MM.1S (cell line): Measurements from ENCODE around the gene SLCO1B1.
"Not testable (repeated sequence)": the region's sequence is repeated elsewhere in the genome, so short reads cannot be mapped to it uniquely, and the experiment has no call there.

Source experiments
- DNase-seq: peaks from one replicate; pipeline ENCODE4 v3.0.0-alpha.2; 2015
- H2AFZ ChIP-seq: fragments of 300-600 bp; sonication (generic); 2 replicates; pipeline ENCODE4 v1.6.0; 2016; ENCODE audit warnings: antibody characterized with exemption, low read length
- H3F3A ChIP-seq: fragments of 300-600 bp; sonication (generic); 2 replicates; pipeline ENCODE4 v1.6.1; 2016; ENCODE audit warnings: mild to moderate bottlenecking, antibody characterized with exemption, low read length, moderate library complexity, mixed read lengths; ENCODE audit not compliant: insufficient read depth
- H3K27ac ChIP-seq: fragments of 300-600 bp; sonication (generic); 2 replicates; pipeline ENCODE4 v1.5.1; 2016; ENCODE audit warnings: mild to moderate bottlenecking, low read length
- H3K27me3 ChIP-seq: fragments of 300-600 bp; sonication (generic); replicated peaks from 2 replicates; pipeline ENCODE4 v1.6.0; 2016; ENCODE audit warnings: low read length; ENCODE audit not compliant: insufficient read depth
- H3K36me3 ChIP-seq: fragments of 300-600 bp; sonication (generic); replicated peaks from 2 replicates; pipeline ENCODE4 v1.6.1; 2016; ENCODE audit warnings: mild to moderate bottlenecking, low read length, mixed read lengths; ENCODE audit not compliant: insufficient read depth
- H3K4me1 ChIP-seq: fragments of 300-600 bp; sonication (generic); 2 replicates; pipeline ENCODE4 v1.6.1; 2016; ENCODE audit warnings: low read length, mixed read lengths
- H3K4me2 ChIP-seq: fragments of 300-600 bp; sonication (generic); 2 replicates; pipeline ENCODE4 v1.6.0; 2016; ENCODE audit warnings: low read depth, low read length
- H3K4me3 ChIP-seq: fragments of 300-600 bp; sonication (generic); 2 replicates; pipeline ENCODE4 v1.5.1; 2016; ENCODE audit warnings: low read length, mixed read lengths
- H3K79me2 ChIP-seq: fragments of 300-600 bp; sonication (generic); 2 replicates; pipeline ENCODE4 v1.6.1; 2016; ENCODE audit warnings: mixed run types, low read length, mixed read lengths
- H3K9ac ChIP-seq: fragments of 300-600 bp; sonication (generic); 2 replicates; pipeline ENCODE4 v1.6.1; 2016; ENCODE audit warnings: low read length, mixed read lengths
- H3K9me2 ChIP-seq: fragments of 300-600 bp; sonication (generic); replicated peaks from 2 replicates; pipeline ENCODE4 v1.6.1; 2016; ENCODE audit warnings: mild to moderate bottlenecking, low read length, mixed read lengths; ENCODE audit not compliant: insufficient read depth
- H3K9me3 ChIP-seq: fragments of 300-600 bp; sonication (generic); replicated peaks from 2 replicates; pipeline ENCODE4 v1.6.1; 2016; ENCODE audit warnings: mild to moderate bottlenecking, low read length, mixed read lengths; ENCODE audit not compliant: insufficient read depth
- H4K20me1 ChIP-seq: fragments of 300-600 bp; sonication (generic); 2 replicates; pipeline ENCODE4 v1.6.1; 2016; ENCODE audit warnings: mild to moderate bottlenecking, low read length, moderate library complexity, mixed read lengths; ENCODE audit not compliant: insufficient read depth
- EZH2 ChIP-seq: fragments of 300-600 bp; sonication (generic); optimal IDR thresholded peaks from 2 replicates; pipeline ENCODE3; 2017; ENCODE audit warnings: low read depth, mild to moderate bottlenecking, antibody characterized with exemption, low read length, mixed read lengths
- EZH2phosphoT487 ChIP-seq: fragments of 300-600 bp; sonication (generic); IDR thresholded peaks from 2 replicates; pipeline ENCODE4 v1.6.1; 2018; ENCODE audit warnings: antibody characterized with exemption, low read length
- TF ChIP-seq, protein P1 (sequence below): fragments of 300-600 bp; sonication (generic); IDR thresholded peaks from 2 replicates; pipeline ENCODE4 v1.5.1; 2016; ENCODE audit warnings: antibody characterized with exemption, low read length, mixed read lengths

The SLCO1B1 gene

DNA sequence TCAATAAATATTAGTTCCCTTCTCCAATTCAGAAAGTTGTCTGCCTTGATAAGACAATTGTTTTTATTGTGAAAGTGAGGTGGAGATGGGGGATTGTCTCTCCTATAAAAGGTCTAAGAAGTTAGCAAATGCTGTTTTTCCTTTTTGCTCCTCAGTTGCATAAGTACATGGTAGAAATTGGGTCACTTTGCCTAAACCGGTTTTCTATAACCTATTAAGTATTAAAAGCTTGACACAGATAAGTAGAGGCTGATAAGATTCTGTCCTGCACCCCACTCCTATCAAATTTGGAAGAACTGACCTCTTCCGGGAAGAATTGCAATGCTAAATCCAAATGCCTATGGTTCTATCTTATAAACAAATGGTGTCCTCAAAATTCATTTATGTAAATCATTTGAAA is 7.0 kb downstream of the SLCO1B1 start:
- Histone ChIP-seq H3K9me2 (no peaks in the 10 kb centered on the region), H3K27ac (no peak overlapping the region), H3F3A (no peaks in the 10 kb centered on the region), H3K4me2 (no peak overlapping the region), H3K9ac (no peak overlapping the region), H3K4me1 (no peaks in the 10 kb centered on the region), H3K36me3 (no peaks in the 10 kb centered on the region), H3K4me3 (no peak overlapping the region), H4K20me1 (no peaks in the 10 kb centered on the region), H3K9me3 (no peaks in the 10 kb centered on the region), H3K27me3 (no peaks in the 10 kb centered on the region), H3K79me2 (no peaks in the 10 kb centered on the region), H2AFZ (no peak overlapping the region)
- DNase-seq, result no peak
- no peak for TF ChIP-seq EZH2
- no peak for TF ChIP-seq EZH2phosphoT487
- TF ChIP-seq, protein P1, sequence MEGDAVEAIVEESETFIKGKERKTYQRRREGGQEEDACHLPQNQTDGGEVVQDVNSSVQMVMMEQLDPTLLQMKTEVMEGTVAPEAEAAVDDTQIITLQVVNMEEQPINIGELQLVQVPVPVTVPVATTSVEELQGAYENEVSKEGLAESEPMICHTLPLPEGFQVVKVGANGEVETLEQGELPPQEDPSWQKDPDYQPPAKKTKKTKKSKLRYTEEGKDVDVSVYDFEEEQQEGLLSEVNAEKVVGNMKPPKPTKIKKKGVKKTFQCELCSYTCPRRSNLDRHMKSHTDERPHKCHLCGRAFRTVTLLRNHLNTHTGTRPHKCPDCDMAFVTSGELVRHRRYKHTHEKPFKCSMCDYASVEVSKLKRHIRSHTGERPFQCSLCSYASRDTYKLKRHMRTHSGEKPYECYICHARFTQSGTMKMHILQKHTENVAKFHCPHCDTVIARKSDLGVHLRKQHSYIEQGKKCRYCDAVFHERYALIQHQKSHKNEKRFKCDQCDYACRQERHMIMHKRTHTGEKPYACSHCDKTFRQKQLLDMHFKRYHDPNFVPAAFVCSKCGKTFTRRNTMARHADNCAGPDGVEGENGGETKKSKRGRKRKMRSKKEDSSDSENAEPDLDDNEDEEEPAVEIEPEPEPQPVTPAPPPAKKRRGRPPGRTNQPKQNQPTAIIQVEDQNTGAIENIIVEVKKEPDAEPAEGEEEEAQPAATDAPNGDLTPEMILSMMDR, result no peak

DNA sequence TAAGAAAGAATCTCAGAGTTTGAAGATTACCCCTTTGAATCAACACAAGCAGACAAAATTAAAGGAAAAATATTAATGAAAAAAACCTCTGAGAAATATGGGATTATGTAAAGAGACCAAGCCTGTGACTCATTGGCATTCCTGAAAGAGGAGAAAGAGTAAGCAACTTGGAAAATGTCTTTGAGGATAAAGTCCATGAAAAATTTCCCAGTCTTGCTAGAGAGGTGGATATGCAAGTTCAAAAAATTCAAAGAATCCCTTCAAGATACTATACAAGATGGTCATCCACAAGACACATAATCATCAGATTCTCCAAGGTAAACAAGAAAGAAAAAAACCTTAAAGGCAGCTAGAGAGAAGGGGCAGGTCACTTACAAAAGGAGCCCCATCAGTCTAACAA is 13.3 kb downstream of the SLCO1B1 start:
- Histone ChIP-seq H3K27ac (no peak overlapping the region), H3K4me2 (no peak overlapping the region), H3K27me3 (no peaks in the 10 kb centered on the region), H3K9ac (no peak overlapping the region), H3F3A (no peaks in the 10 kb centered on the region), H3K36me3 (no peaks in the 10 kb centered on the region), H3K9me3 (no peaks in the 10 kb centered on the region), H3K4me3 (no peak overlapping the region), H3K4me1 (no peaks in the 10 kb centered on the region), H3K79me2 (no peaks in the 10 kb centered on the region), H3K9me2 (no peaks in the 10 kb centered on the region), H4K20me1 (no peaks in the 10 kb centered on the region), H2AFZ (no peak overlapping the region)
- DNase-seq, result no peak
- no peak for TF ChIP-seq EZH2phosphoT487
- TF ChIP-seq, protein P1, result no peak
- TF ChIP-seq EZH2, result no peak

GRCh38 chr12:21149861-21150260 is 18.9 kb downstream of the SLCO1B1 start:
- not testable (repeated sequence) for H3K9ac ChIP-seq, H3K36me3 ChIP-seq, H3K4me2 ChIP-seq, H3K4me3 ChIP-seq, H3K9me2 ChIP-seq, H3F3A ChIP-seq, H3K9me3 ChIP-seq, H4K20me1 ChIP-seq, H3K4me1 ChIP-seq, H3K27me3 ChIP-seq, DNase-seq, H3K79me2 ChIP-seq, H3K27ac ChIP-seq, H2AFZ ChIP-seq

- Histone ChIP-seq H3F3A (no peaks in the 10 kb centered on the region), H3K9me3 (no peaks in the 10 kb centered on the region), H3K4me1 (0 out of 2 replicates have a peak, but pooled peaks cover 3% of the 10 kb centered on the region), H2AFZ (no peak overlapping the region), H3K9me2 (no peaks in the 10 kb centered on the region), H3K79me2 (no peaks in the 10 kb centered on the region), H3K36me3 (no peaks in the 10 kb centered on the region), H3K4me2 (no peak overlapping the region), H3K9ac (no peak overlapping the region), H4K20me1 (no peaks in the 10 kb centered on the region), H3K27ac (no peak overlapping the region), H3K27me3 (no peaks in the 10 kb centered on the region), H3K4me3 (no peak overlapping the region)
- no peak for DNase-seq
- TF ChIP-seq, protein P1, result no peak
- TF ChIP-seq EZH2phosphoT487, result no peak
- TF ChIP-seq EZH2, result no peak
Observed at GRCh38 chr12:21151184-21151583, 20.2 kb downstream of the SLCO1B1 start.
